ENCODE data around the gene RELT. TPM values are rescaled to one million over a fixed set of nuclear protein-coding genes. Genes with fewer than 3 reads are reported as not detected.

RELT gene
- total RNA-seq, 1 experiment from 2014 or later = 13.8 TPM

DNA sequence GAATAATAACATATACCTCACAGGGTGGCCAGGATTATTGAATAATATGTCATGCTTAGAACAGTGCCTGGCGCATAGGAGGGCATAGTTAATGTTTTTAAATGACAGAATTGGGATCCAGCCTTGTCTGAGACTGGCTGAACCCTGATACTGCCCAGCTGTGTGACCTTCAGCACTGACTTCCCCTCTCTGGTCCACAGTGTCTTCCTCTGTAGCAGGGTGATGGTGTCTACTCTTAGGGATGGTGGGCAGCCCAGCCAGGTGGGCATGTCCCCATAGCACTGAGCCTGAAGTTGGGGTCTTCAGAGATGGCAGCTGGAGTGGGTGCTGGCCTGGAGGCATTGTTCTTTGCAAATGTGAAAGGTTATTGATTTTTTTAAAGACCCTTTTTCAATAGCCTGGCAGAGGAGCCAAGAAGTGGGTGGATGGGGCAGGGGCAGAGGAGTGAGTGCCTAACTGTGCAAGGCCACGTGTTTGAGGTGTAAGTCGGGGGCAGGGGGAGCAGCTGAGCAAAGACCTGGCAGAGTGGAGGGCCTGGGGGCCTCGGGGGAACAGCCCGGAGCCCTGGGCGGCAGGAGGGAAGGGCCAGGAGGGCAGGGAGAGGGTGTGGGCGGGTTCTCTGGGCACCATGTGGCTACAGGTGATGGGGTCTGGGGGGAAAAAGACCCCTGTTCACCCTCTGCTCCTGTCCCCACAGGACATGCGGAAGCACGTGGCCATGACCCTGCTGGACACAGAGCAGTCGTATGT is 29.8 kb upstream of the RELT start:
- ATAC-seq (no peak), DNase-seq (ENCODE audit: low read depth, low spot score) (no peak)
- Histone ChIP-seq H3K36me3 (ENCODE audit: control insufficient read depth in 1 of 2, insufficient read depth in 2 of 2, low read length in 2 of 2) (no peaks in the 10 kb centered on the region), H4K20me1 (ENCODE audit: insufficient read depth) (no peaks in the 10 kb centered on the region), H3K4me2 (ENCODE audit: low read length) (no peak overlapping the region), H3K27me3 (ENCODE audit: insufficient read depth, low read length) (no peaks in the 10 kb centered on the region), H3K4me3 (replicated peaks in 1 of 2; ENCODE audit: low read depth in 1 of 2, low read length in 2 of 2) (no peak overlapping the region), H3K79me2 (ENCODE audit: insufficient read depth, low read length) (no peaks in the 10 kb centered on the region), H2AFZ (ENCODE audit: low read depth, low read length, poor library complexity, severe bottlenecking) (no peak overlapping the region), H3K4me1 (ENCODE audit: control insufficient read depth in 1 of 2, insufficient read depth in 2 of 2, low read length in 2 of 2) (no peaks in the 10 kb centered on the region), H3K9me3 (ENCODE audit: control insufficient read depth in 1 of 2, insufficient read depth in 1 of 2, low read depth in 1 of 2, low read length in 2 of 2) (no peaks in the 10 kb centered on the region), H3K9ac (ENCODE audit: low read length) (no peak overlapping the region), H3K9me2 (ENCODE audit: insufficient read depth) (no peaks in the 10 kb centered on the region), H3K27ac (ENCODE audit: low read depth, low read length) (no peak overlapping the region)
- TF ChIP-seq, protein P1, sequence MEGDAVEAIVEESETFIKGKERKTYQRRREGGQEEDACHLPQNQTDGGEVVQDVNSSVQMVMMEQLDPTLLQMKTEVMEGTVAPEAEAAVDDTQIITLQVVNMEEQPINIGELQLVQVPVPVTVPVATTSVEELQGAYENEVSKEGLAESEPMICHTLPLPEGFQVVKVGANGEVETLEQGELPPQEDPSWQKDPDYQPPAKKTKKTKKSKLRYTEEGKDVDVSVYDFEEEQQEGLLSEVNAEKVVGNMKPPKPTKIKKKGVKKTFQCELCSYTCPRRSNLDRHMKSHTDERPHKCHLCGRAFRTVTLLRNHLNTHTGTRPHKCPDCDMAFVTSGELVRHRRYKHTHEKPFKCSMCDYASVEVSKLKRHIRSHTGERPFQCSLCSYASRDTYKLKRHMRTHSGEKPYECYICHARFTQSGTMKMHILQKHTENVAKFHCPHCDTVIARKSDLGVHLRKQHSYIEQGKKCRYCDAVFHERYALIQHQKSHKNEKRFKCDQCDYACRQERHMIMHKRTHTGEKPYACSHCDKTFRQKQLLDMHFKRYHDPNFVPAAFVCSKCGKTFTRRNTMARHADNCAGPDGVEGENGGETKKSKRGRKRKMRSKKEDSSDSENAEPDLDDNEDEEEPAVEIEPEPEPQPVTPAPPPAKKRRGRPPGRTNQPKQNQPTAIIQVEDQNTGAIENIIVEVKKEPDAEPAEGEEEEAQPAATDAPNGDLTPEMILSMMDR (IDR thresholded peaks at IDR 0.05 in 2 of 3, conservative IDR thresholded peaks at IDR 0.05 in 1 of 3; ENCODE audit: borderline replicate concordance in 1 of 3, insufficient read depth in 1 of 3, low read depth in 2 of 3, low read length in 2 of 3) = no peak
- no TSS peak for BruUV-seq (replicated peaks)
- intact Hi-C loops (cut with micrococcal nuclease) = no loop called here
- ChIA-PET CTCF (no interaction called here), POLR2A (no interaction called here), RAD21 (ENCODE audit: low non-redundant PET in 1 of 2, low total read pairs in 2 of 2, uncharacterized antibody in 2 of 2, unreplicated experiment in 2 of 2) (no interaction called here)

DNA sequence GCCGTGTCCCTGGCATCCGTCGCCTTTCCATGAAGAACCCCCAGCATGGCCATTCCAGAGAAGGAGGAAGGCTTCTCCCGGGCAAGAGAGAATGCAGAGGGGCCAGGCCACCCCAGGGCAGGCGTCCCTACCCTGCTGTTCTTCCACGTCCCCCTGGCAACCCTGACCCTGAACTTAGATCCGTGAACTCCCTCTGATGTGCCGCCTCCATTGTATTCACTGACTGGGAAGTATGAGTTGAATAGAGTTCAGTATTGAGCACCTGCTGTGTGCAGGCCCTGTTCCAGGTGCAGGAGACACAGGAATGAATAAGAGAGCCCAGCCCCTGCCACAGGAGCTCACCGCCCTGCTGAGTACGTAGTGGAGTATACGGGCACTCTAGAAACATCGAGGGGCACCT is 29.1 kb upstream of the RELT start:
- intact Hi-C loops (cut with micrococcal nuclease) = no loop called here
- Histone ChIP-seq H3K9me2 (ENCODE audit: insufficient read depth) (no peaks in the 10 kb centered on the region), H3K4me1 (ENCODE audit: control insufficient read depth in 1 of 2, insufficient read depth in 2 of 2, low read length in 2 of 2) (no peaks in the 10 kb centered on the region), H3K9me3 (ENCODE audit: control insufficient read depth in 1 of 2, insufficient read depth in 1 of 2, low read depth in 1 of 2, low read length in 2 of 2) (no peaks in the 10 kb centered on the region), H3K4me2 (ENCODE audit: low read length) (no peak overlapping the region), H3K79me2 (ENCODE audit: insufficient read depth, low read length) (no peaks in the 10 kb centered on the region), H2AFZ (ENCODE audit: low read depth, low read length, poor library complexity, severe bottlenecking) (no peak overlapping the region), H3K27me3 (ENCODE audit: insufficient read depth, low read length) (no peaks in the 10 kb centered on the region), H4K20me1 (ENCODE audit: insufficient read depth) (no peaks in the 10 kb centered on the region), H3K27ac (ENCODE audit: low read depth, low read length) (no peak overlapping the region), H3K4me3 (replicated peaks in 1 of 2; ENCODE audit: low read depth in 1 of 2, low read length in 2 of 2) (no peak overlapping the region), H3K9ac (ENCODE audit: low read length) (no peak overlapping the region), H3K36me3 (ENCODE audit: control insufficient read depth in 1 of 2, insufficient read depth in 2 of 2, low read length in 2 of 2) (no peaks in the 10 kb centered on the region)
- ChIA-PET CTCF (no interaction called here), RAD21 (ENCODE audit: low non-redundant PET in 1 of 2, low total read pairs in 2 of 2, uncharacterized antibody in 2 of 2, unreplicated experiment in 2 of 2) (no interaction called here), POLR2A (no interaction called here)
- DNase-seq (ENCODE audit: low read depth, low spot score) (no peak), ATAC-seq (no peak)
- no peak for TF ChIP-seq JUND (IDR thresholded peaks at IDR 0.05)
- TF ChIP-seq EZH2phosphoT487 (IDR thresholded peaks at IDR 0.05; ENCODE audit: borderline replicate concordance) = no peak
- no peak for TF ChIP-seq ELF1 (IDR thresholded peaks at IDR 0.05; ENCODE audit: borderline replicate concordance, low read depth)
- TF ChIP-seq, protein P1 (IDR thresholded peaks at IDR 0.05 in 2 of 3, conservative IDR thresholded peaks at IDR 0.05 in 1 of 3; ENCODE audit: borderline replicate concordance in 1 of 3, insufficient read depth in 1 of 3, low read depth in 2 of 3, low read length in 2 of 3) = no peak
- TF ChIP-seq, protein P2, sequence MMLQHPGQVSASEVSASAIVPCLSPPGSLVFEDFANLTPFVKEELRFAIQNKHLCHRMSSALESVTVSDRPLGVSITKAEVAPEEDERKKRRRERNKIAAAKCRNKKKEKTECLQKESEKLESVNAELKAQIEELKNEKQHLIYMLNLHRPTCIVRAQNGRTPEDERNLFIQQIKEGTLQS (IDR thresholded peaks at IDR 0.05) = no peak
- no peak for TF ChIP-seq CEBPB (IDR thresholded peaks at IDR 0.05; ENCODE audit: low read depth)
- TF ChIP-seq, protein P3, sequence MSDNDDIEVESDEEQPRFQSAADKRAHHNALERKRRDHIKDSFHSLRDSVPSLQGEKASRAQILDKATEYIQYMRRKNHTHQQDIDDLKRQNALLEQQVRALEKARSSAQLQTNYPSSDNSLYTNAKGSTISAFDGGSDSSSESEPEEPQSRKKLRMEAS (IDR thresholded peaks at IDR 0.05) = no peak
- no TSS peak for BruUV-seq (replicated peaks)
